Measurements from ENCODE around the gene SLC45A1. TPM values are rescaled to one million over a fixed set of nuclear protein-coding genes. Genes with fewer than 3 reads are reported as not detected.

SLC45A1 gene
- total RNA-seq, 2 experiments from 2014 or later, result 0.88 to 0.98 TPM

DNA sequence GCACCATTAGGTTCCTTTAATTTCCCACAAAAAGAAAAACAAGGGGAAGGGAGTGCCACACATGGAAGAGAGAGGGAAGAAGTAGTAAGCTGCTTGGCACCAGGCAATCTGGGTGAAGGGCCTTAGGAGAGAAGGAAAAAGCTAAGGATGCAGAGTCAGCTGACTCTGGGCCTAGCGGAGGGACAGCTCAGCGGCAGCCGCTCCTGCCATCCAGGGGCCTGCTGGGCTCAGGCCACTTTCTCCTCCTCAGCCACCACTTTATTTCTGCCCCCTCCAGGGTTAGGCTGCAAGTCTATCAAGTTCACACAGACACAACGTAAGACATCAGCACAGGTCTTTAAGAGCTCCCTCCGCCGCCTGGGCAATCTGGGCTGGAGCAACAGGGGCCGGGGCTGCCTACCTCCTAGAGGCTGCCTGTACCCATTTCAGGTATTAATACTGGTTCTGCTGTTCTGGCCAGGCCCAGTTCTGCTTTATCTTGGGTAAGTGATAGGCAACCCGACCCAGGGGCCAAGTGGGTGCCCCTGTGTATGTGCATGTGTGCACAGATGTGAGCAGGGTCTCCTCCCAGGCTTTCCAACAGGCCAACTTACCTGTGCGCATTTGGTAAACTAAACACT, 53.6 kb downstream of the SLC45A1 start:
- Mint-ChIP-seq H3K27me3 (no peaks in the 10 kb centered on the region), H3K27ac (peak overlapping the region; percentile 47), H3K36me3 (ENCODE audit: low read depth) (peaks cover 64% of the 10 kb centered on the region), H3K9me3 (no peaks in the 10 kb centered on the region), H3K4me3 (no peak overlapping the region), H3K4me1 (ENCODE audit: low read depth) (peaks cover 77% of the 10 kb centered on the region)
- TF ChIP-seq, protein P1, sequence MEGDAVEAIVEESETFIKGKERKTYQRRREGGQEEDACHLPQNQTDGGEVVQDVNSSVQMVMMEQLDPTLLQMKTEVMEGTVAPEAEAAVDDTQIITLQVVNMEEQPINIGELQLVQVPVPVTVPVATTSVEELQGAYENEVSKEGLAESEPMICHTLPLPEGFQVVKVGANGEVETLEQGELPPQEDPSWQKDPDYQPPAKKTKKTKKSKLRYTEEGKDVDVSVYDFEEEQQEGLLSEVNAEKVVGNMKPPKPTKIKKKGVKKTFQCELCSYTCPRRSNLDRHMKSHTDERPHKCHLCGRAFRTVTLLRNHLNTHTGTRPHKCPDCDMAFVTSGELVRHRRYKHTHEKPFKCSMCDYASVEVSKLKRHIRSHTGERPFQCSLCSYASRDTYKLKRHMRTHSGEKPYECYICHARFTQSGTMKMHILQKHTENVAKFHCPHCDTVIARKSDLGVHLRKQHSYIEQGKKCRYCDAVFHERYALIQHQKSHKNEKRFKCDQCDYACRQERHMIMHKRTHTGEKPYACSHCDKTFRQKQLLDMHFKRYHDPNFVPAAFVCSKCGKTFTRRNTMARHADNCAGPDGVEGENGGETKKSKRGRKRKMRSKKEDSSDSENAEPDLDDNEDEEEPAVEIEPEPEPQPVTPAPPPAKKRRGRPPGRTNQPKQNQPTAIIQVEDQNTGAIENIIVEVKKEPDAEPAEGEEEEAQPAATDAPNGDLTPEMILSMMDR (IDR thresholded peaks at IDR 0.05), result no peak
- H3K27ac ChIP-seq (ENCODE audit: low read depth in 1 of 2, low read length in 2 of 2), result no peak overlapping the region
- H3K9me3 ChIP-seq (ENCODE audit: control insufficient read depth in 1 of 2, insufficient read depth in 1 of 2, low read length in 2 of 2), result no peaks in the 10 kb centered on the region
- H3K4me3 ChIP-seq (ENCODE audit: low read length), result no peak overlapping the region
- peaks cover 51% of the 10 kb centered on the region for H3K4me1 ChIP-seq (ENCODE audit: insufficient read depth, low read length)
- peaks cover 56% of the 10 kb centered on the region for H3K36me3 ChIP-seq (ENCODE audit: insufficient read depth, low read length)
- no peak for DNase-seq
- intact Hi-C loops (cut with DNase I, micrococcal nuclease), result no loop called here
- no peak for ATAC-seq (ENCODE audit: poor library complexity)
- POLR2A ChIA-PET, result no interaction called here
- no peaks in the 10 kb centered on the region for H3K27me3 ChIP-seq (ENCODE audit: control insufficient read depth in 1 of 2, insufficient read depth in 2 of 2, low read length in 2 of 2)
- CTCF ChIA-PET, result interaction anchor here (0.6 kb wide), 1 partner anchor 56 kb away, joined by 3 read pairs; no protein-coding TSS in a partner anchor

- POLR2A ChIA-PET, result no interaction called here
- H3K27me3 Mint-ChIP-seq, result no peaks in the 10 kb centered on the region
- intact Hi-C loops (cut with DNase I, micrococcal nuclease), result no loop called here
- no peaks in the 10 kb centered on the region for H3K9me3 Mint-ChIP-seq
- ATAC-seq (ENCODE audit: poor library complexity), result no peak
- H3K36me3 Mint-ChIP-seq (ENCODE audit: low read depth), result peaks cover 60% of the 10 kb centered on the region
- no peaks in the 10 kb centered on the region for H3K9me3 ChIP-seq (ENCODE audit: control insufficient read depth in 1 of 2, insufficient read depth in 1 of 2, low read length in 2 of 2)
- peak overlapping the region; percentile 67 for H3K27ac Mint-ChIP-seq
- peaks cover 78% of the 10 kb centered on the region for H3K4me1 Mint-ChIP-seq (ENCODE audit: low read depth)
- H3K36me3 ChIP-seq (ENCODE audit: insufficient read depth, low read length), result peaks cover 48% of the 10 kb centered on the region
- no peak overlapping the region for H3K4me3 Mint-ChIP-seq
- no peaks in the 10 kb centered on the region for H3K27me3 ChIP-seq (ENCODE audit: control insufficient read depth in 1 of 2, insufficient read depth in 2 of 2, low read length in 2 of 2)
- H3K27ac ChIP-seq (ENCODE audit: low read depth in 1 of 2, low read length in 2 of 2), result no peak overlapping the region
- CTCF ChIA-PET, result no interaction called here
- TF ChIP-seq, protein P1 (IDR thresholded peaks at IDR 0.05), result no peak
- H3K4me3 ChIP-seq (ENCODE audit: low read length), result no peak overlapping the region
- no peak for DNase-seq
- H3K4me1 ChIP-seq (ENCODE audit: insufficient read depth, low read length), result peaks cover 50% of the 10 kb centered on the region
These were observed 55.2 kb downstream of the SLC45A1 start for GRCh38 chr1:8373125-8373524.

GRCh38 chr1:8373581-8374241, 55.8 kb downstream of the SLC45A1 start:
- CTCF ChIA-PET, result no interaction called here
- Mint-ChIP-seq H3K9me3 (no peaks in the 10 kb centered on the region), H3K4me1 (ENCODE audit: low read depth) (peaks cover 84% of the 10 kb centered on the region), H3K4me3 (no peak overlapping the region), H3K27ac (peak overlapping the region; percentile 67), H3K27me3 (no peaks in the 10 kb centered on the region), H3K36me3 (ENCODE audit: low read depth) (peaks cover 65% of the 10 kb centered on the region)
- H3K36me3 ChIP-seq (ENCODE audit: insufficient read depth, low read length), result peaks cover 48% of the 10 kb centered on the region
- TF ChIP-seq, protein P1 (IDR thresholded peaks at IDR 0.05), result no peak
- peaks cover 54% of the 10 kb centered on the region for H3K4me1 ChIP-seq (ENCODE audit: insufficient read depth, low read length)
- H3K27me3 ChIP-seq (ENCODE audit: control insufficient read depth in 1 of 2, insufficient read depth in 2 of 2, low read length in 2 of 2), result no peaks in the 10 kb centered on the region
- ATAC-seq (ENCODE audit: poor library complexity) (no peak), DNase-seq (no peak)
- H3K9me3 ChIP-seq (ENCODE audit: control insufficient read depth in 1 of 2, insufficient read depth in 1 of 2, low read length in 2 of 2), result no peaks in the 10 kb centered on the region
- POLR2A ChIA-PET, result no interaction called here
- intact Hi-C loops (cut with DNase I, micrococcal nuclease), result no loop called here
- no peak overlapping the region for H3K4me3 ChIP-seq (ENCODE audit: low read length)
- H3K27ac ChIP-seq (ENCODE audit: low read depth in 1 of 2, low read length in 2 of 2), result no peak overlapping the region
